Prostate gland (tissue), 2 donors: Measurements from ENCODE around the gene OR10X1.

Experiments used
- CTCF ChIP-seq, 4 experiments: fragments of 200-600 bp in 2 of 4; fragments of 450-650 bp in 2 of 4; sonication (generic) in 2 of 4; IDR thresholded peaks; 1 replicate in 3 of 4; 2 replicates in 1 of 4; pipeline ENCODE4 v1.5.1; 2016 to 2019; ENCODE audit warnings: antibody characterized with exemption in 4 of 4, mild to moderate bottlenecking in 2 of 4, moderate library complexity in 2 of 4
- POLR2AphosphoS5 ChIP-seq: sonication (generic); formaldehyde crosslinking; IDR thresholded peaks from one replicate; pipeline ENCODE4 v1.6.1; 2017; ENCODE audit warnings: antibody characterized with exemption

- TF ChIP-seq CTCF (IDR thresholded peaks at IDR 0.05) (no peak), POLR2AphosphoS5 (no peak)
Measured at GRCh38 chr1:158577561-158577960, 2.1 kb downstream of the OR10X1 start.
